ENCODE results near the gene RBM38.
"Not testable (repeated sequence)": the region's sequence is repeated elsewhere in the genome, so short reads cannot be mapped to it uniquely, and the experiment has no call there.

Gene RBM38

DNA sequence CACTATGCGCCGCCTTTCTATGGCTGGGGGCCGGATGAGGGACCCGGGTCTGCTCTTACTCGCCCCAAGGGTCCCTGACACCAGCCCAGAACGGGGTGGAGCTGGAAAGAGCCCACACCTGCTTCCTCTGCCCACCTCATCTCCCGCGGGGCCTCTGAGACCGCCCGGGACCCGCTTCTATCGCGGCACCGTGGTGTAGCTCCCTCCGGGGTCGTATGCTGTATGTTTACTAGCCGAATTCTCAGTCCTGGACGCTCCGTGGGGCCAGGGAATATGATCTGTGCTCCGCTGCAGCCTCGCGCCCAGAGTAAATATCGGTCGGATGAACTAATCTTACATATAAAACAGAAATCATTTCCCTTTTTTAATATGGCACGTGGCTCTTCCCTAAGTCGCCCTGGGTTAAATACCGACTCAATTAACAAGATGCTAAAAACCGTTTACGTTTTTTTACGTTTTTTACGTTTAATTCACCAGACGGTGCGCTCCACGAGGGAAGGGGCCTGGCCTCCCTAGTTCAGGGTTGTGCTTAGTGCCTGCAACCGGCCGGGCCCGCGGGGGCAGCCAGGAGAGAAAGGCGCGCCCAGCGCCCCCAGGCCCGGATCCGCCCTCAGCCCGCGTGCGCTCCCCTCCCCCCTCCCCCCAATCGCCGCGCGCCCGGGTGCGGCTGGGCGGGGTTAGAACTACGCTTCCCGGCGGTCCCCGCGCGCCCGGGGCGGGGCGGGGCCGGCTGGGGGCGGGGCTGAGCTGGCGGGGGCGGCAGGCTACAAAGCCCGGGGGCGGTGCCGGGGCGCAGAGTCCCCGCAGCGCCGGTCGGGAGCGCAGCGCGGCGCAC lies at the start of gene RBM38:
Gene RBM38, plus strand, starts transcription at position 793 of the 835 bp plus-strand sequence. CDS start 186 bp downstream, outside the sequence.
- peak; percentile 60 for DNase-seq

DNA sequence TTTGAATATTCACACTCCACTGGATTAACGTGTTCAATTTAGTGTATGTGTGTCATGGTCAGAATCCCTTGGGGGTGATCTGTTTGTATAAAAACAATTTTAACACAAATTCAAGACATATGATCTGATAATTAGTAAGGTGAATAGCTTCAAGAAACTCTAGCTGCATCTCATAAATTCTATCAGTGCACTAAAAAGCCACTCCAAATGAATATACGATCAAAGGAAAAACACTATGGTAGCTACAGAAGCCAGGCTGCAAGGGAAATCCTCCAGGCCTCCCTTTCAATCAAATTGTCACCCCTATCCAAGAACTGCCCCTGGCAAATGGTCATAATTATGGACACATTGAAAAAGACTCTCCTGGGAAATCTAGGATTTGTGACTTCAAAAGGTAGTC lies 49.5 kb upstream of the RBM38 start:
- no peak for DNase-seq

DNA sequence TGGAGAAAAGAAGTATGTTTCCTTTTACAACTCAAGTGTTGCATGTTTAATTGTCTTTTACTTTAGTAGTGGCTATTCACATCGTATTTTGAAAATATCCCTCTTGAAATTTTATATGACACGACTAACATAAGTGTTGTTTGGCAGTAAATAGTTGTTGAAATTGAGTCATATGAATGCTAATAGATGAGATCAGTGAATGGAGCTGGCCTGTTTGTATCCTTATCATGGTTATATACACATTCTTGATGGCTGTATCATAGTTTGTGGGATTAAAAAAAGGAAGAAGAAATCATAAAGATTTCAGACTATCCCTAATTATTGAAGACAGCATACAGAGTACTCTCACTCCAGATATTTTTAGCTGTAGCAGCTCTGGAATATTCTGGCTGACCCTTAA lies 48.4 kb upstream of the RBM38 start:
- DNase-seq = peak; percentile 10

DNA sequence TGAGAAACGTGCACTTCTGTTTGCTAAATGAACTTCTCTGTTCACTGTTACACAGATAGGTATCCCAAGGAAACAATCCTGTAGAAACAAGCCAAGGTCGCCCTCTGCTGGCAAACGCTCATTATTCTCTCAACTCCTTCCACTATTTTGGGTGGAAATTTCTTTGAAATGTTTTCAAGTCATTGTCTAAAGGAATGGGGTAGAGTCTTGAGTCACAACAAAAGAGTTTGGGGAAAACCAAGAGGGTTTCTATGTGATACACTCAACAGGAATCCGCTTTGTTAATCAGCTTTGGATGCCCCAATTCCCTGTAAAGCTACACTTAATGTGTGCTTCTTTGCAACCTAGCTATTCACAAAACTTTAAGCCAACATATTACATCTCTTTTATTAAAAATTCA lies 44.7 kb upstream of the RBM38 start:
- peak; percentile 61 for DNase-seq

DNA sequence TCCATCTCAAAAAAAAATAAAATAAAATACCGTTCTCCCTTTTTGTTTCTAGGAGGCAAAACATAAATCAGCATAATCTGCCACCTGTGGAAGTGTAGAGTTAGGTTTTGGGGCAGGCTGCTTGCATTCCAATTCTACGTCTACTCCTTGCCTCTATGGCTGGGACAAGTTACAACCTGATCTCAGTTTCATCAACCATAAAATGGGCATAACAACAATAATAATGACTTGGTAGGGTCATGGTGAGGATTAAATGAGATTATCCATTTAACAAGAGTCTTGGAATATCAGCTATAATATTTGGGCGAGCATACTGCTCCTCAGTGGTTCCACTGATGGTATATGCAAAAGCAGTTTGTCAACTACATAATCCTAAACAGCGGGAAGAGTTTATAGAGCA lies 43.8 kb upstream of the RBM38 start:
- DNase-seq = no peak

DNA sequence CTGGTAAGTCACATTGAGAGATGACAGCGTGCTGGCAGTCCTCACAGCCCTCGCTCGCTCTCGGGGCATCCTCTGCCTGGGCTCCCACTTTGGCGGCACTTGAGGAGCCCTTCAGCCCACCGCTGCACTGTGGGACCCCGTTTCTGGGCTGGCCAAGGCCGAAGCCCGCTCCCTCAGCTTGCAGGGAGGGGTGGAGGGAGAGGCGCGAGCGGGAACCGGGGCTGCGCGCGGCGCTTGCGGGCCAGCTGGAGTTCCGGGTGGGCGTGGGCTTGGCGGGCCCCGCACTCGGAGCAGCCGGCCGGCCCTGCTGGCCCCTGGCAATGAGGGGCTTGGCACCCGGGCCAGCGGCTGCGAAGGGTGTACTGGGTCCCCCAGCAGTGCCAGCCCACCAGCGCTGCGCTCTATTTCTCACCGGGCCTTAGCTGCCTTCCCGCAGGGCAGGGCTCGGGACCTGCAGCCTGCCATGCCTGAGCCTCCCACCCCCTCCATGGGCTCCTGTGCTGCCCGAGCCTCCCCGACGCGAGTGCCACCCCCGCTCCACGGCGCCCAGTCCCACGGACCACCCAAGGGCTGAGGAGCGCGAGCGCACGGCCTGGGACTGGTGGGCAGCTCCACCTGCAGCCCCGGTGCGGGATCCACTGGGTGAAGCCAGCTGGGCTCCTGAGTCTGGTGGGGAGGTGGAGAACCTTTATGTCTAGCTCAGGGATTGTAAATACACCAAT lies 42.8 kb upstream of the RBM38 start:
- not testable (repeated sequence) for DNase-seq

DNA sequence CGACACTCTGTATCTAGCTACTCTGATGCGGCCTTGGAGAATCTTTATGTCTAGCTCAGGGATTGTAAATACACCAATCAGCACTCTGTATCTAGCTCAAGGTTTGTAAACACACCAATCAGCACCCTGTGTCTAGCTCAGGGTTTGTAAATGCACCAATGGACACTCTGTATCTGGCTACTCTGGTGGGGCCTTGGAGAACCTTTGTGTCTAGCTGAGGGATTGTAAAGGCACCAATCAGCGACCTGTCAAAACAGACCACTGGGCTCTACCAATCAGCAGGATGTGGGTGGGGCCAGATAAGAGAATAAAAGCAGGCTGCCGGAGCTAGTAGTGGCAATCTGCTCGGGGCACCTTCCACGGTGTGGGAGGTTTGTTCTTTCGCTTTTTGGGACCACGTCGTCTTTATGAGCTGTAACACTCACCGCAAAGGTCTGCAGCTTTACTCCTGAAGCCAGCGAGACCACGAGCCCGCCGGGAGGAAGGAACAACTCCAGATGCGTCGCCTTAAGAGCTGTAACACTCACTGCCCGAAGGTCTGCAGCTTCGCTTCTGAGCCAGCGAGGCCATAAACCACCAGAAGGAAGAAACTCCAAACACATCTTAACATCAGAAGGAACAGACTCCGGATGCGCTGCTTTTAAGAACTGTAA lies 42.1 kb upstream of the RBM38 start:
- DNase-seq = not testable (repeated sequence)

DNA sequence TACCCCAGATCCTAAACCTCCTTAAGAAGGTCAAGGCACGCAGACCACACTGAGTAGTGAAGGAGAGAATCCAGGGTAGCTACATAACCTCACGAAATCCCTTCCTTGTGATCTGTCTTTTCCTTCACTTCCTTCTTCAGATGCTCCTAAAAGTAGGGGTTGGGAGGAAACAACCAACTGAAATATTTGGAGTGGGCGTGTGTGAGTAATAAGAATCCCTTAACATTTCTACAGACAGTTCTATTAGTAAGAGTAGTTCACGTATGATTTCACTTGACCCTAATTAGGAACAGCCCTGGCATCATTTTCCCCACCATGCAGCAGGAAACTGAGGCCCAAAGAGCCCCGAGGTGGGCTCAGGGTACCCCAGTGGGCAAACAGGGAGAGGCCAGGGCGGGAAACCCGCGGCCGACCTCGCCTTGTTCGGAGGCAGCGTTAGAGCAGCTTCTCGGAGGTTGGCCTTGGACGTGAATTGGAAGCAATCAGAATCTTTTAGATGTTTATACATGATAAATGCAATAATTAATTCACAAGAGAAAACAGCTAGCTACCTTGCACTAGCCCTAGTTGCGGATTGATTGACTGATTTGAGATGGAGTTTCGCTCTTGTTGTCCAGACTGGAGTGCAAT lies 41.0 kb upstream of the RBM38 start:
- DNase-seq = peak; percentile 18

DNA sequence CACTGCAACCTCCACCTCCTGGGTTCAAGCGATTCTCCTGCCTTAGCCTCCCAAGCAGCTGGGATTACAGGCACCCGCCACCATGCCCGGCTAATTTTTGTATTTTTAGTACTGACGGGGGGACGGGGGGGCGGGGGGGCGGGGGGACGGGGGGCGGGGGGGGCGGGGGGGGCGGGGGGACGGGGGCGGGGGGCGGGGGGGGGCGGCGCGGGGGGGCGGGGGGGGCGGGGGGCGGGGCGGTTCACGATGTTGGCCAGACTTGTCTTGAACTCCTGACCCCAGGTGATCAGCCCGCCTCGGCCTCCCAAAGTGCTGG lies 40.5 kb upstream of the RBM38 start:
- DNase-seq = not testable (repeated sequence)

DNA sequence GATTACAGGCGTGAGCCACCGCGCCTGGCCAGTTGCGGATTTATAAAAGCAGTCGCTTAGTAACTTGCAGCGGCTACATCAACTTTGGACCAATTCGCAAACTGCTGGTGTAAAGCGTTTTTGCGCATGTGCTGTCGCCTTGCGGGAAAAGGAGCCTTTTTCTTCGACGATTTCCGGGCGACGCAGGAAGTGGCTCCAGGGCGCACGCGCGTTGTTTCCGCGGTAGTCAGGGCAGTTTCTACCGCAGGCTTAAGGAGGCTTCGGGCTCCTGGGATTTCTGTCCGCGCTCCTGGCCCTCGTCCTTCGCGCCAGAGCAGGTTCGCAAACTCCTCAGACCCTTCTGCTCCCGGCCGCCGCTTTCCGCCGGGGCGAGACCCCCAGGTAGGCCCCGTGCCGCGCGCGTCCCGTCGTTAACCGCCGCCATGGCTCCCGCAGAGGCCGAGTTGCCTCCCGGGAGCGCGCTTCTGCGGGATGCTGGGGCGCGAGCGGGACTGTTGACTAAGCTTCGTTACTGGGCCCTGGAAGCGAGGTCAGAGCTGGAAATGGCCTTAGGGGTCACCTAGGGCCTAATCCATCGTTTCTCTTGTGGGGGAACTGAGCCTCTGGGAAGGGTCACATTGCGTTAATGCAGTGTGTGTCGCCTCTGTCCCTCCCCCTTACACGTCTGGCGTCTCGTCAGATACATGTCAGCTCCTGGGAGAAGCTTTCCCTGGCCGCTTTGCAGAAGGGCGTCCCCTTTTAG lies 40.0 kb upstream of the RBM38 start, which contains the start of gene RAE1:
Gene RAE1, plus strand, starts transcription at position 214 of the 742 bp plus-strand sequence. CDS start 2,784 bp downstream, outside the sequence.
- peak; percentile 90 for DNase-seq

DNA sequence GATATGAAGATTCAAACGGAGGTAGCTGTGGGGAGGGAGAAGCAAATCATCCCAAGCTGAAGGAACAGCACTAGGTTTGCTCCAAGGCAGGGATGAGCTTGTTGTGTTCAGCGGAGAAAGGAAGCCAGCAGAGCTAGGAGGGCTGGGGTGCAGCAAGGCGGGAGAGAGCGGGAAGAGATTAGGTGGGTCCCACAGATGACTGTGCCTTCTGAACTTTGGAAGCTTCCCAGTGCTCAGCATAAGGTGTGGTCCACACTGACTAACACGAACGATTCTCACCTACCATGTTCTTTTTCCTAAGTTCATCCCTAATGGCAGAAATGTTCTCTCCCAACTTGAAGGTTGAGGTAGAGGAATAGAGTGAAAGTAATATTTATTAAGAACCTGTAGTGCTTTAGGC lies 38.9 kb upstream of the RBM38 start:
- no peak for DNase-seq

DNA sequence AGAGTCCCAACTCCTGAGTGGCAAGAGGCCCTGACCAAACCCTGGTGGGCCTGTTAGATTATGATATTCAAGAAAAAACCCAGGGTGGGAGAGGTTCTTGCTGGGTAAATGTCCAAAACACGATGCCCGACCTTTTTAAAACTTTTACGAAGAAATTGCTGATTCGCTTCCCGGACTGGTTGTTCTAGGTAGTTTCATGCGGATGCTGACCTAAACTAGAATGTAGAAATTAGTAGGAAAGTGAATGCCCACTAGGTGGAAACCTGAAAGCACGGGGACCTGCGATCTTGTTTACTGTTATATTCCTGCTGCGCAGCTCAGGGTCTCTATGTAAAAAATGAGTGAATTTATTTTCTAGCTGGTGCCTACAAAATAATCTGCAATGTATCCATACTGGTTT lies 37.8 kb upstream of the RBM38 start:
- DNase-seq = no peak

DNA sequence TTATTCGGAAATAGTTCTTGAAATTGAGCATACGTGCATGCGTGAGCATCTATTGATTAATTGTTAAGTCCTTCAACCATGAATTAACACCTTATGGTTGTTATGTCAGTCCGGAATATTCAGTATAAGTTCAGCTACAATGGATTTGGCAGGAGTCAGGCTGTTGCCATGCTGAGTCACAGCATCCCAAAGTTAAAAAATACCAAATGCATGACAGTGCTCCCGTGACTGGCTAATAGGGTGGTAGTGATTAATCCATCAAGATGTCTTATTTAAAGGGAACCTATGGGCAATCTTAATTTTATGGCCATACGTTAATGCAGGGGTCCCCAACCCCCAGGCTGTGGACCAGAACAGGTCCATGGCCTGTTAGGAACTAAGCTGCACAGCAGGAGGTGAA lies 29.7 kb upstream of the RBM38 start:
- DNase-seq = peak; percentile 80

DNA sequence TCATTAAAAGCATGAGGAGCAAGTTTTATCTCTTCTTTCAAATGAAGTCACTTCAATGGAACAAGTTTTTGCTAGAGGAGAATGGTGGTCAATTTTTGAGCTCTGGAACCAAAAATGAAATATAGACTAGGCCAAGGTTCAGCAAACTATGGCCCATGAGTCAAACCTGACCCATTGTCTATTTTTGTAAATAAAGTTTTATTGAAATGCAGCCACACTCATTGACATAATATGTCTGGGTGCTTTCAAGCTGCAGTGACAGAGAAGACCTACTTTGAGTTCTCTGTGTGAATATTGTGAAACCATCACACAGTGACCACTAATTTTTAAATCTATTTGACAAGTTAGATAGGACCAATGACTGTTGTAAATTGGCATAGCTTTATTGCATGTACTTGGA lies 26.7 kb upstream of the RBM38 start:
- DNase-seq = no peak

DNA sequence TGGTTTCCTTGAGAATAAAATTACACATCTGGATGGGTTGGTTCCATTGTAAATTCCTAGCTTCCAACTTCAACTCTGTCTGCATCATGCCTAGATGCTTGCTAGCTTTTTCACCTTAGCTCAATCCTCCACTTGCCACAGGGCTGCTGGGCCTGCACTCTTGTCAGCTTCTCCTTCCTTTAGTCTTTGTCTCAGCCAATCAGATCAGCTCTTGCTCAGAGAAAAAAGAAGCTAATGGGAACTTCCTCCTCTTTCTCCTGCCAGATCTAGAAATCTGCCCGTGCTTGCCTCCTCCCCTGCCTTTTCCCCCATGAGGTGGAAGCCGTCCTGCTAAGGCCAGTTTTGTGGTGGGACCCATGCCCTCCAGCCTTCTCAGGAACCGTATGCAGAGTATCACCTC lies 21.6 kb upstream of the RBM38 start:
- DNase-seq = no peak

DNA sequence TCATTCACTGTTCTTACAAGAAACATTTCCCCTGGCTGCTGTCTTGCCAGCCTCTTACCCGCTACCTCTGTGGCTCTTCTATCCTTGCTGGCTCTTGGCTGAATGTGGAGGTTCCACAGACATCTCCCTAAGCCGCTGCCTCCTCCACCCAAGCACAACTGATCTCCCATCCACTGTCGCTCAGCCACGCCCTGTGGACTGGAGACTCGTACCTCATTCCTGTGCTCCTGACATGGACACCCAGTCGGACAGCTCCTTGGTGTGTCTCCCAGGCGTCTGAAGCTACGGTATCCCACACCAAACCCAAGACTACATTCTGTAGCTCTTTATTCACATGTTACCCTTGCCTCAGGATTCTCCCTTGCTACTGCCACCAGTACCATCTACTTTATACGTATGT lies 20.9 kb upstream of the RBM38 start:
- DNase-seq = no peak

DNA sequence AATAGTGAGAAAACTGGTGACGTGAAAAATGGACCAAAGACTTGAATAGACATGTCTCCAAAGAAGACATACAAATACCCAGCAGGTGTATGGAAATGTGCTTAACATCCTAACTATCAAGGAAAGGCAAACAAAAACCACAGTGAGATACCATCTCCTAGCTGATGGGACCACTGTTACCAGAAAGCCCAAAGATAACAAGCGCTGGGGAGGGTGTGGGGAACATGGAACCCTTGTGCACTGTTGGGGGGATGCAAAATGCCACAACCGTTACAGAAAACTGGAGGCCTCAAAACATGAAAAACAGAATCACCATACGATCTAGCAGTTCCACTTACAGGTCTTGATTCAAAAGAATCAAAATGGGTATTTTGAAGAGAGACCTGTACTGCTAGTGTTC lies 19.8 kb upstream of the RBM38 start:
- no peak for DNase-seq

DNA sequence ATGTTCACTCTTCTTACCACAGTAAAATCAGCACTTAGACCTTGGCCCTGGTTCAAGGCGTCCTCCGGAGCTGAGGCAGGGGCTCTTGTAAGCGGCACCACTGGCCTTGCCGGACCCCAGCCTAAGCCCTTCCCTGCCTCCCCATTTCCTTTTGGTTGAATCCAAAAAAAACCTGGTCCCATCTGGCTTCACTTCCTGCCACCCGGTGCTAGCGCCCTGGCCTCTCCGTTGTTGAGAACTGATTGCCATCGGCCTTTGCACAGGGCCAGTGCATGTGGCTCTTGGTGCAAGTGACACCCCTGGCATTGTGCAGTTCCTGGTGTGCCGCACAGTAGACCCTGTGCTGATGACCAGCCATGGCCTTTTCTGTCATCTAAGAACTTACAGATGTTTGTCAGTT lies 19.0 kb upstream of the RBM38 start:
- DNase-seq = no peak

DNA sequence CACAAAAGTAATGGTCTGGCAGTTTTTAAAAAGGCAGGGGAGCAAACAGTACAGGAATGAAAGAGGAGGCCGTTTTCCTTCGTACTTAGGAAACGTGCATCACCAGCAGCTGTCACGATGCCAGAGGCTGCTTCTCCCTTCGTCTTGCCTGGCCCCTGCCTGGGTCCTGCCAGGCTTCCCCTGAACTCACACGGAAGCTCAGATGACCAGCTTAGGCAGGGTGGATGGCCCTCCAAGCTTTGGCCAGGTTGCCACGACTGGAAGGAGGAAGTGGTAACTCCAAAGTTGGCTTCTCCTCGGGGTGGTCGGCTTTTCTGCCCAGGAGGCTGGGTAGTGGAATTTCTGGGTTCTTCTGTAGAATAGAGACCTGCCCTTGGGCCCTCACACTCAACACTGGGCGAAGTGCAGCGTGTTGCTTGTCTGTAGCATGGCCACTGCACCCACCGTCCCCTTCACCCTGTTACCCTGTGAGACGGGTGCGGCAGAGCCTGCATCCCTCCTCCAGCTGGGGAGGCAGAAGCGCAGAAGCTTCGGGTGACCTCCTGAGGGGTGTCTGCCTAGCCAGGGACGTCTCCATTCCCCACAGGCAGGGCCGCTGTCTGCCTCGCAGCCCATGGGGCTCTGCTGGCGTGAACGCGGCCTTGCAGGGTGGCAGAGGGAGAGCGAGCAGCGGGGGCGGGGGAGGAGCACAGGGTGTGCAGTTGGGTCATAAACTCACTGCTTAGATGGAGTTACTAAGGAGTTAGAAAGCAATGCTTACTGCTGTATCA lies 18.4 kb upstream of the RBM38 start:
- DNase-seq = no peak

DNA sequence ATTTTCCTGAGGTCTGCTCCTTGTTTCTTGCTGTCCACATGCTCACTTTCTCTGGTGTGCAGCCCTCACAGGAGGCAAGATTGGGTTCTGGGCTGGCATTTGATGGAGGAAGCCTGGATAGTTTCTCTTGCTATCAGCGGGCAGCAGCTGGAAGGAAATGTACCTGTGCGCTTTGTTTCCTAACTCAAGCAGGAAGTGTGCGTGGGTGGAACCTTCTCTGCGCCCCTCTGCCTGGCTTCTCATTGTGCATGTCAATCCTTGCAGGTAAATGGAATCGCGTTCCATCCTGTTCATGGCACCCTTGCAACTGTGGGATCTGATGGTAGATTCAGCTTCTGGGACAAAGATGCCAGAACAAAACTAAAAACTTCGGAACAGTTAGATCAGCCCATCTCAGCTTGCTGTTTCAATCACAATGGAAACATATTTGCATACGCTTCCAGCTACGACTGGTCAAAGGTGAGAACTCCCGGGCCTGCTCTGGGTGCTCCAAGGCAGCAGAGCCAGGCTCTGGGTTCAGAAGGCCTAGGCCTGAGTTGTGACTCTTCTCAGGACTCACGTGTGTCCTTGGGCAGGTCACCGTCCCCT lies 16.8 kb upstream of the RBM38 start:
- DNase-seq = no peak

DNA sequence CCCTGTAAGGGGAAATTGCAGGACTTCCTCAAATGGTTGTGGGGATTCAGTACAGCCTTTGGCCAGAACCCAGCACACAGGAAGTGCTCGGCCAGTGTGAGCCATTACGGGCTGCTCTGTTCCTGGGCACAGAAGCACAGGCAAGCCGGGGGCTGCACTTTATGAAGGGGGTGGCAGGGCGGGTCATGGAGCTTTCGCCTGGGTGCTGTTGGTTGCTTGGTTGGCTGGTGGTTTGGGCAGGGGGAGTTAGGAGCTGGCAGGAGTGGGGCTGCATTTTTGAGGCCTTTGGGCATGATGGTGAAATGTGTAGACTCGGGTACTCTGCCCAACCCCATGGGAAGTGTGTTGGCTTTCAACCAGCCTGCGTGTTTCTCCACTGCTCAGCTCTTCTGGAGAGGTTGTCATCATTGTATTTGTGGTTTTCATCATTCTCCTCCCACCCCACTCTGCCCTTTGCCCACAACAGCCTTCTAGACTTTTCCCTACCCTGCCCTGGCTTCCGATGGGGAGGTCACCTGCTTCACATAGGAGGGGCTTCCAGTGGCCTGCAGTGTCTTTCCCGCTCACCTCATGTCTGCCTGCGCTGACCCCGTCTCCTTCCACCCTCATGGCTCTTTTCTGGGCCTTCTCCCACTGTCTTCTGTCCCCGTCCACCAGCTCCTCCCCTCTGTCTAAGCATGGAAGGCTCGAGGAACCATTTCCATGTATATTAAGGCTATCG lies 16.1 kb upstream of the RBM38 start:
- no peak for DNase-seq

Data from HCEC 1CT (cell line).